ENCODE data around the gene UBE4A. TPM values are rescaled to one million over a fixed set of nuclear protein-coding genes. Genes with fewer than 3 reads are reported as not detected.

The UBE4A gene
- polyA plus RNA-seq, 1 experiment = 32.0 TPM

DNA sequence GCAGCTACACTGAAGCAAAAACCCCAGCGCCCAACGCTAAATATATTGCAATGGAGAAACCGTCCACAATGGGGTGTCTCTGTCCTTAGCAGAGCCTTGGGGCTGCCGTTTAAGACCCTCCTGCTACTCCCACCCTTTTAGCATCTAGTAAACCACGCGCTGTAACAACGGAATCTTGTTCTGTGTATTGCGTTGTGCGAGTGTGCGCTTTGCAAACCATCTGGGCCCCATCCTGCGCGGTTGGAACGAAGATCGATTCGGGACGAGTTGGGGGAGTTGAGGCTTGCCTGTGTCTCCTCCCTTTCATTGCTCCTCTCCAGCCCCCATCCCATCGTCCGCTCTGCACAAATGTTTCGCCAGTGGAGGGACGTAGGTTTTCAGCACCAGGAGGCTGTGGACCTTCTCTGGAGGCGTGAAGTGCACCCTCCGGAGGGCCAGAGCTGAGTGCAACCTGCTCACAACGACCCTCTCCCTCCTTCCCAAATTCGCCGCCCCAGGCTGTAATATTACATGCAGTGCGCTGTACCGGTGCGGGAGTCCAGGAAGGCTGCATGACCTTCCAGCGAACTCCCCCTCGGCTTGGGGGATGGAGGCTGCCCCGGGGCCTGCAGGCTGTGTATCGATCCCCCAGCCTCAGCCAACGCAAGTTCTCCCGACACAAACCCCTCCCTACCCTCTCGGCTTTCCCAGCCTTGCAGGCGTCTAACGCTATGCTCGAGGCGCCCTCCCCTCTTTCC lies 75.3 kb downstream of the UBE4A start:
- no peak for DNase-seq (ENCODE audit: low read depth, low spot score)
- ChIA-PET CTCF (interaction anchor here (0.7 kb wide), 1 partner anchor 28 kb away, joined by 8 read pairs; no protein-coding TSS in a partner anchor), POLR2A (interaction anchor here (1.0 to 1.6 kb wide), 2 partner anchors 15 to 19 kb away, joined by 3 to 8 read pairs; no protein-coding TSS in a partner anchor)
- peaks cover 4% of the 10 kb centered on the region; the same call in 1 of the 2 replicates for H3K9me3 ChIP-seq (ENCODE audit: control insufficient read depth, insufficient read depth, low read length)
- no peaks in the 10 kb centered on the region for H3K27me3 ChIP-seq (ENCODE audit: control insufficient read depth, insufficient read depth, low read length)
- peak overlapping the region; percentile 21 for H3K27ac ChIP-seq (ENCODE audit: low read depth, low read length)
- peak overlapping the region; percentile 72 for H3K4me3 ChIP-seq (ENCODE audit: low read depth, low read length)
- TF ChIP-seq, protein P1, sequence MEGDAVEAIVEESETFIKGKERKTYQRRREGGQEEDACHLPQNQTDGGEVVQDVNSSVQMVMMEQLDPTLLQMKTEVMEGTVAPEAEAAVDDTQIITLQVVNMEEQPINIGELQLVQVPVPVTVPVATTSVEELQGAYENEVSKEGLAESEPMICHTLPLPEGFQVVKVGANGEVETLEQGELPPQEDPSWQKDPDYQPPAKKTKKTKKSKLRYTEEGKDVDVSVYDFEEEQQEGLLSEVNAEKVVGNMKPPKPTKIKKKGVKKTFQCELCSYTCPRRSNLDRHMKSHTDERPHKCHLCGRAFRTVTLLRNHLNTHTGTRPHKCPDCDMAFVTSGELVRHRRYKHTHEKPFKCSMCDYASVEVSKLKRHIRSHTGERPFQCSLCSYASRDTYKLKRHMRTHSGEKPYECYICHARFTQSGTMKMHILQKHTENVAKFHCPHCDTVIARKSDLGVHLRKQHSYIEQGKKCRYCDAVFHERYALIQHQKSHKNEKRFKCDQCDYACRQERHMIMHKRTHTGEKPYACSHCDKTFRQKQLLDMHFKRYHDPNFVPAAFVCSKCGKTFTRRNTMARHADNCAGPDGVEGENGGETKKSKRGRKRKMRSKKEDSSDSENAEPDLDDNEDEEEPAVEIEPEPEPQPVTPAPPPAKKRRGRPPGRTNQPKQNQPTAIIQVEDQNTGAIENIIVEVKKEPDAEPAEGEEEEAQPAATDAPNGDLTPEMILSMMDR (IDR thresholded peaks at IDR 0.05; ENCODE audit: low read depth, low read length) = 0 out of 2 replicates have a peak, but pooled peaks have one; percentile 6

DNA sequence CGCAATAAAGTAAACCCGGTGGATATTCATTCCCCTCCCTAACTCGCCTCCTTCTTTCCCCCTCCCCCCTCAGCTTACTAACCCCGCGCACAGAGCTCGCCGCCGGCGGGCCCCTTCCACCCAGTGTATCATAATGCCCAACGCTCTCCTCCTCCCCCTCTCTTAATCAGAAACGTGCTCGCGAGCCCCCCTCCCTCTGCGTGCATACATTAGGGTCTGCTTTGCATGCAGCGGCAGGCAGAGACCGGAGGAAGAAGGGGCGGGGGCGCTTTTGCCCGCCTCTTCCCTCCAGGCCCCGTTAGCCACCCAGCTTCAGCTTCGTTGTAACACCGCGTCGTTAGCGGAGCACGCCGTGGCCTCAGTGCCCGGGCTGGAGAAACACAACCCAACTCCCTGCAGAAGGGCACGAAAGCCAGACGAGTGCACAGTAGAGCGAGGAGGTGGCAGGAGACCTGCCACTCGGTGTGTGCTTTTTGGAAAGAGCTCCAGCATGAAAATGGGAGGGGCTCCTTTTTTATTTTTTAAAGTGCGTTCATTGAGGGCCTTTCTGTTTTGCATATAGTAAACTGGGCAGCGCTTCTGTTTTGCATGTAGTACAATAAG lies 76.0 kb downstream of the UBE4A start:
- TF ChIP-seq, protein P1 (IDR thresholded peaks at IDR 0.05; ENCODE audit: low read depth, low read length) = no peak
- H3K27me3 ChIP-seq (ENCODE audit: control insufficient read depth, insufficient read depth, low read length) = no peaks in the 10 kb centered on the region
- POLR2A ChIA-PET = interaction anchor here (0.7 to 1.6 kb wide), 6 partner anchors 9 to 37 kb away, joined by 3 to 24 read pairs (median 4); no protein-coding TSS in a partner anchor
- no peak for DNase-seq (ENCODE audit: low read depth, low spot score)
- peaks cover 4% of the 10 kb centered on the region; the same call in 1 of the 2 replicates for H3K9me3 ChIP-seq (ENCODE audit: control insufficient read depth, insufficient read depth, low read length)
- H3K27ac ChIP-seq (ENCODE audit: low read depth, low read length) = peak overlapping the region; percentile 65
- CTCF ChIA-PET = interaction anchor here (0.7 to 1.0 kb wide), 2 partner anchors 15 to 28 kb away, joined by 3 to 8 read pairs; no protein-coding TSS in a partner anchor
- peak overlapping the region; percentile 72 for H3K4me3 ChIP-seq (ENCODE audit: low read depth, low read length)

DNA sequence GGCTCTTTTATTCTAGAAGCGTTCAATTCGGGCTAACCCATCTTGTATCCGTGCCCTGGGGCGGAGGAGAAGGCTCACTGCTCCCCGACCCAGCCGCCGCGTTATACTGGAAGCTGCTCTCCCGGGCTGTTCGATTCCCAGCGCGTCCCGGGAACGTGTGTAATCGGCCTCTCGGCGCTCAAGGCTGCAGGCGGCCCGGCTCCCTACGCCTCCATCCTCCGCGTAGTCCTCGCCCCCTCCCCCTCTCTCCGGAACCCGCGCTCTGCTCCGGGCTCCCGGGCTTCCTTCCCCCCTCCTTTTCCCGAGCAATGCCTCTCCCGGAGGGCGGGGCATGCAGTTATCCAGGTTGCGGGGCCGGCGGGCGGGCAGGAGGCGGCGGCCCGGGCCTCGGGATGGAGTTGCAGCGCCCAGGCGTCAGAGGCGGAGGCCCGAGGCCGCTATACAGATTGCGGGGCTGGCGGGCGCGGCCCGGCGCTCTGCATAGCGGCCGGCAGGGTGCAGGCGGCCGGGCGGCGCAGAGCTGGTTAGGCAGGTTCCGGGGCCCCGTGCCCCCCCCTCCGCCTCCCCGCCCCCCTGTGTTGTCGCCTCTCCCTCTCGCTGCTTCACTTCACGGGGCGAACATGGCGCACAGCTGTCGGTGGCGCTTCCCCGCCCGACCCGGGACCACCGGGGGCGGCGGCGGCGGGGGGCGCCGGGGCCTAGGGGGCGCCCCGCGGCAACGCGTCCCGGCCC lies 76.7 kb downstream of the UBE4A start, which contains the start of gene KMT2A:
Gene KMT2A (plus strand): TSS at position 600 of the 732 bp plus-strand sequence. CDS start 21 bp downstream, at position 621.
- Histone ChIP-seq H3K4me3 (ENCODE audit: low read depth, low read length) (peak within 1 kb of the TSS; percentile 78), H3K9me3 (ENCODE audit: control insufficient read depth, insufficient read depth, low read length) (peaks cover 4% of the 10 kb centered on the region; the same call in 1 of the 2 replicates), H3K27ac (ENCODE audit: low read depth, low read length) (peak within 1 kb of the TSS; percentile 78), H3K27me3 (ENCODE audit: control insufficient read depth, insufficient read depth, low read length) (no peaks in the 10 kb centered on the region)
- peak; percentile 91 for DNase-seq (ENCODE audit: low read depth, low spot score)
- TF ChIP-seq, protein P1 (IDR thresholded peaks at IDR 0.05; ENCODE audit: low read depth, low read length) = no peak
- ChIA-PET CTCF (interaction anchor here (0.6 to 1.0 kb wide), 2 partner anchors 16 to 20 kb away, joined by 3 to 6 read pairs; no protein-coding TSS in a partner anchor), POLR2A (interaction anchor here (0.6 to 1.6 kb wide), 9 partner anchors 10 to 184 kb away, joined by 3 to 24 read pairs (median 4); no protein-coding TSS in a partner anchor)

DNA sequence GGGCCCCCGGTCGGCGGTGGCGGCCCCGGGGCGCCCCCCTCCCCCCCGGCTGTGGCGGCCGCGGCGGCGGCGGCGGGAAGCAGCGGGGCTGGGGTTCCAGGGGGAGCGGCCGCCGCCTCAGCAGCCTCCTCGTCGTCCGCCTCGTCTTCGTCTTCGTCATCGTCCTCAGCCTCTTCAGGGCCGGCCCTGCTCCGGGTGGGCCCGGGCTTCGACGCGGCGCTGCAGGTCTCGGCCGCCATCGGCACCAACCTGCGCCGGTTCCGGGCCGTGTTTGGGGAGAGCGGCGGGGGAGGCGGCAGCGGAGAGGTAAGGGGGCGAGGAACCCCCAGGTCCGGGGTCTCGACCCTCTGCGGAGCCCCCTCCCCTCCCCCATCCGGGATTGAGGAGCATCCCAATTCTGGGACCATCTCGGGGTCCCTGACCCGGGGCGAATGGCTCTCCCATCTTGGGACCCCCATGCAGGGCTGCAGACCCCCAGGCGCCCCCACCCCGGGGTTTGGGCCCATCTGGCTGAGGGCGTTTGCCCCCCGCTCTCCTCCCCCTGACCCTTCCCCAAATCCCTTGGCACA lies 77.3 kb downstream of the UBE4A start:
- Histone ChIP-seq H3K27me3 (ENCODE audit: control insufficient read depth, insufficient read depth, low read length) (no peaks in the 10 kb centered on the region), H3K9me3 (ENCODE audit: control insufficient read depth, insufficient read depth, low read length) (peaks cover 4% of the 10 kb centered on the region; the same call in 1 of the 2 replicates), H3K27ac (ENCODE audit: low read depth, low read length) (peak overlapping the region; percentile 78), H3K4me3 (ENCODE audit: low read depth, low read length) (peak overlapping the region; percentile 78)
- CTCF ChIA-PET = interaction anchor here (0.6 kb wide), 1 partner anchor 20 kb away, joined by 6 read pairs; no protein-coding TSS in a partner anchor
- TF ChIP-seq, protein P1 (IDR thresholded peaks at IDR 0.05; ENCODE audit: low read depth, low read length) = no peak
- no peak for DNase-seq (ENCODE audit: low read depth, low spot score)
- POLR2A ChIA-PET = interaction anchor here (0.6 to 1.6 kb wide), 7 partner anchors 10 to 183 kb away, joined by 3 to 24 read pairs (median 7); no protein-coding TSS in a partner anchor
